ENCODE measurements around the gene PODXL. TPM values are rescaled to one million over a fixed set of nuclear protein-coding genes. Genes with fewer than 3 reads are reported as not detected.

Gene PODXL
- total and polyA plus RNA-seq, 10 of the 15 experiments (the other 5 are each of a cell fraction or from before 2014, with no cell fraction given): 0.04 to 1.8 (median 0.38) TPM

DNA sequence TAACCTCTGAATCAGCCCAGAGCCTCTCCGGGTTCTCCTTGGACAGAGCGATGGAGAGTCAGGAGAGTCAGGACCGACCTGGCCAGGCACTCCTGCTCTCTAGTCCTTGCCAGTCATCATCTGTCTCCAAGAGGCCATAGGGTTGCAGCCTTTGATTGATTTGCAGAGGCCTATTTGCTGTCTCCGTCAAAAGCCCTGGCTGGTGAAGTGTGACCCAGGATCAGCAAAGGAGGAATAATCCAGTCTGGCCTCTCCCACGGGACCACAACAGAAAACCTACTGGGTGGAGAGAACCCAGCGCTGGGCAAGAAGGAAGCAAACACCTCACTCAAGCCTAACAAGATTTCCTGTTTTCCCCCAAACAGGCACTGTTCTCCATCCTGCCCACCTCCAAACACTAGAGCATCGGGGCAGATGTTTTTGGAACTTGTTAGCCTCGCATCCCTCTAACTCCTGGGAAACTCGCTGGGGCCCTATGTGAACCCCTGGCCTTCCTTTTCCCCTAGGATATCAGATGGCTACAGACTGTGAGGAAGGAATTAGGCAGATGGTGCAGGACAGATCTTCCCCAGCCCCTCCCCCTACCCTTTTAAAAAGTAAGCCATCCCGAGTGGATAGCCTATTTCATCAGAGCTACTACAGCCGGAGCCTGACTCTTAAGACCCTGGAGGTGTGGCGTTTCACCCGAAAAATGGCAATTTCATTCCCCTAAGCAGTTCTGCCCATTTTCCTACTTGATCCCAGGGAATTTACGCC, 54.3 kb downstream of the PODXL start:
- in situ Hi-C loops (cut with MboI) (no loop called here), intact Hi-C loops (cut with micrococcal nuclease; ENCODE audit: unreplicated experiment) (no loop called here)
- SMC1A ChIA-PET (ENCODE audit: uncharacterized antibody, unreplicated experiment): interaction anchor here (0.8 to 1.6 kb wide), 4 partner anchors 10 to 120 kb away, joined by 3 read pairs; no protein-coding TSS in a partner anchor
- CTCF ChIA-PET: interaction anchor here (1.2 to 4.3 kb wide), 5 partner anchors 9 to 153 kb away, joined by 3 to 44 read pairs (median 5); no protein-coding TSS in a partner anchor
- RAD21 ChIA-PET (ENCODE audit: unreplicated experiment): interaction anchor here (1.4 to 1.5 kb wide), 2 partner anchors 9 to 10 kb away, joined by 3 to 5 read pairs; no protein-coding TSS in a partner anchor
- BruUV-seq (replicated peaks): no TSS peak
- no peaks in the 10 kb centered on the region; a peak in 1 of 4 replicates for H3K36me3 ChIP-seq (ENCODE audit: control insufficient read depth in 2 of 2, insufficient read depth in 2 of 2, low read length in 1 of 2)
- ATAC-seq: no peak; the same call in 2 of the 3 replicates
- no peak overlapping the region for H3K27ac ChIP-seq (ENCODE audit: control insufficient read depth, insufficient read depth)
- FAIRE-seq: no peak
- H3K4me2 ChIP-seq (ENCODE audit: control insufficient read depth, insufficient read depth): no peak overlapping the region
- H4K20me1 ChIP-seq (ENCODE audit: control insufficient read depth, insufficient read depth): no peaks in the 10 kb centered on the region
- H3K4me1 ChIP-seq (ENCODE audit: control insufficient read depth, insufficient read depth, low read length): peaks cover 6% of the 10 kb centered on the region; the same call in 1 of the 2 replicates
- no peaks in the 10 kb centered on the region for H3K79me2 ChIP-seq (ENCODE audit: control insufficient read depth, insufficient read depth, low read length)
- H3K9me3 ChIP-seq (replicated peaks; ENCODE audit: control insufficient read depth, insufficient read depth, low read length): no peaks in the 10 kb centered on the region
- WGBS (ENCODE audit: insufficient coverage, insufficient replicate concordance, low lambda C conversion rate, missing lambda C conversion rate): 89% methylated on average over 14 of the region's 14 CpGs
- no peak for TF ChIP-seq SRF (IDR thresholded peaks at IDR 0.05; ENCODE audit: low read depth in 2 of 2, low read length in 2 of 2)
- no peak for TF ChIP-seq CBX5 (IDR thresholded peaks at IDR 0.05; ENCODE audit: low read depth)
- TF ChIP-seq TBL1XR1 (IDR thresholded peaks at IDR 0.05; ENCODE audit: low read depth, low read length): no peak
- no peak for TF ChIP-seq KAT2A (conservative IDR thresholded peaks at IDR 0.05; ENCODE audit: control insufficient read depth, low read depth, low read length)
- no peak for TF ChIP-seq PML (IDR thresholded peaks at IDR 0.05; ENCODE audit: low read length)
- TF ChIP-seq DPF2 (IDR thresholded peaks at IDR 0.05): no peak
- TF ChIP-seq SIN3A (IDR thresholded peaks at IDR 0.05; ENCODE audit: low read depth, low read length): no peak
- TF ChIP-seq, protein P1, sequence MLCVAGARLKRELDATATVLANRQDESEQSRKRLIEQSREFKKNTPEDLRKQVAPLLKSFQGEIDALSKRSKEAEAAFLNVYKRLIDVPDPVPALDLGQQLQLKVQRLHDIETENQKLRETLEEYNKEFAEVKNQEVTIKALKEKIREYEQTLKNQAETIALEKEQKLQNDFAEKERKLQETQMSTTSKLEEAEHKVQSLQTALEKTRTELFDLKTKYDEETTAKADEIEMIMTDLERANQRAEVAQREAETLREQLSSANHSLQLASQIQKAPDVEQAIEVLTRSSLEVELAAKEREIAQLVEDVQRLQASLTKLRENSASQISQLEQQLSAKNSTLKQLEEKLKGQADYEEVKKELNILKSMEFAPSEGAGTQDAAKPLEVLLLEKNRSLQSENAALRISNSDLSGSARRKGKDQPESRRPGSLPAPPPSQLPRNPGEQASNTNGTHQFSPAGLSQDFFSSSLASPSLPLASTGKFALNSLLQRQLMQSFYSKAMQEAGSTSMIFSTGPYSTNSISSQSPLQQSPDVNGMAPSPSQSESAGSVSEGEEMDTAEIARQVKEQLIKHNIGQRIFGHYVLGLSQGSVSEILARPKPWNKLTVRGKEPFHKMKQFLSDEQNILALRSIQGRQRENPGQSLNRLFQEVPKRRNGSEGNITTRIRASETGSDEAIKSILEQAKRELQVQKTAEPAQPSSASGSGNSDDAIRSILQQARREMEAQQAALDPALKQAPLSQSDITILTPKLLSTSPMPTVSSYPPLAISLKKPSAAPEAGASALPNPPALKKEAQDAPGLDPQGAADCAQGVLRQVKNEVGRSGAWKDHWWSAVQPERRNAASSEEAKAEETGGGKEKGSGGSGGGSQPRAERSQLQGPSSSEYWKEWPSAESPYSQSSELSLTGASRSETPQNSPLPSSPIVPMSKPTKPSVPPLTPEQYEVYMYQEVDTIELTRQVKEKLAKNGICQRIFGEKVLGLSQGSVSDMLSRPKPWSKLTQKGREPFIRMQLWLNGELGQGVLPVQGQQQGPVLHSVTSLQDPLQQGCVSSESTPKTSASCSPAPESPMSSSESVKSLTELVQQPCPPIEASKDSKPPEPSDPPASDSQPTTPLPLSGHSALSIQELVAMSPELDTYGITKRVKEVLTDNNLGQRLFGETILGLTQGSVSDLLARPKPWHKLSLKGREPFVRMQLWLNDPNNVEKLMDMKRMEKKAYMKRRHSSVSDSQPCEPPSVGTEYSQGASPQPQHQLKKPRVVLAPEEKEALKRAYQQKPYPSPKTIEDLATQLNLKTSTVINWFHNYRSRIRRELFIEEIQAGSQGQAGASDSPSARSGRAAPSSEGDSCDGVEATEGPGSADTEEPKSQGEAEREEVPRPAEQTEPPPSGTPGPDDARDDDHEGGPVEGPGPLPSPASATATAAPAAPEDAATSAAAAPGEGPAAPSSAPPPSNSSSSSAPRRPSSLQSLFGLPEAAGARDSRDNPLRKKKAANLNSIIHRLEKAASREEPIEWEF (IDR thresholded peaks at IDR 0.05; ENCODE audit: insufficient replicate concordance, low read depth, low read length): no peak
- no peak for TF ChIP-seq BACH1 (IDR thresholded peaks at IDR 0.05; ENCODE audit: borderline replicate concordance)
- TF ChIP-seq HCFC1 (IDR thresholded peaks at IDR 0.05; ENCODE audit: low read length): no peak
- no peak for TF ChIP-seq MYB (IDR thresholded peaks at IDR 0.05; ENCODE audit: borderline replicate concordance, low read depth, low read length)
- H3K27me3 ChIP-seq (replicated peaks in 1 of 2; ENCODE audit: control insufficient read depth in 2 of 2, insufficient read depth in 2 of 2, low read length in 1 of 2): no peaks in the 10 kb centered on the region
- no peak overlapping the region for H3K4me3 ChIP-seq
- H2AFZ ChIP-seq (ENCODE audit: control insufficient read depth, low read depth, low read length): no peak overlapping the region
- no peak for DNase-seq (ENCODE audit: low read depth, low spot score)
- H3K9ac ChIP-seq (ENCODE audit: control insufficient read depth, insufficient read depth, low read length): no peak overlapping the region
- POLR2A ChIA-PET: interaction anchor here (1.6 kb wide), 1 partner anchor 9 kb away, joined by 5 read pairs; no protein-coding TSS in a partner anchor
